Endothelial cell of umbilical vein (primary cell): Measurements from ENCODE around the gene NIN. TPM values are rescaled to one million over a fixed set of nuclear protein-coding genes. Genes with fewer than 3 reads are reported as not detected.

Experiments
- BruUV-seq: library from RNA; stranded (reverse); fragments of 400-500 nt; replicated peaks from 2 replicates; lab custom pipeline; 2021; lab: Mats Ljungman, UMichigan
- CTCF ChIA-PET: fragments of 300-600, 350-600 bp; sonication (Branson Sonifier 250); formaldehyde crosslinking; loops from one replicate; lab custom pipeline; 2021; ENCODE audit warnings: antibody characterized with exemption, inconsistent platforms; lab: Charles Lee
- POLR2A ChIA-PET: fragments of 300-600, 350-600 bp; sonication (Branson Sonifier 250); formaldehyde crosslinking; loops from one replicate; lab custom pipeline; 2021; ENCODE audit warnings: antibody characterized with exemption, inconsistent platforms; lab: Charles Lee
- DNase-seq: peaks from one replicate; pipeline ENCODE4 v3.0.0-alpha.2; 2011; ENCODE audit warnings: low read depth, low spot score
- FAIRE-seq: peaks from 2 replicates; lab custom pipeline; 2011; peaks lifted over from hg19 to GRCh38; lab: Jason Lieb, UNC
- H2AFZ ChIP-seq: 2 replicates; pipeline ENCODE4 v1.6.0; 2012; ENCODE audit warnings: low read depth, low read length, control low read depth, inconsistent platforms
- H3K27ac ChIP-seq: 2 replicates; pipeline ENCODE4 v1.5.1; 2011; ENCODE audit warnings: low read depth, mild to moderate bottlenecking, control low read depth, low read length, moderate library complexity; ENCODE audit not compliant: insufficient read depth
- H3K27me3 ChIP-seq, 2 experiments: 2 replicates each; pipeline versions ENCODE4 v1.6.0 to v1.6.1; 2011; ENCODE audit warnings: low read length in 2 of 2, mixed read lengths in 1 of 2; ENCODE audit not compliant: control insufficient read depth in 2 of 2, insufficient read depth in 2 of 2
- H3K36me3 ChIP-seq, 2 experiments: 2 replicates in 1 of 2; 3 replicates in 1 of 2; pipeline ENCODE4 v1.5.1; 2011; ENCODE audit warnings: low read length in 2 of 2, mild to moderate bottlenecking in 1 of 2, moderate library complexity in 1 of 2; ENCODE audit not compliant: control insufficient read depth in 2 of 2, insufficient read depth in 2 of 2; ENCODE audit errors: extremely low read depth in 1 of 2
- H3K4me1 ChIP-seq: 3 replicates; pipeline ENCODE4 v1.5.1; 2011; ENCODE audit warnings: mild to moderate bottlenecking, low read length; ENCODE audit not compliant: control insufficient read depth, insufficient read depth; ENCODE audit errors: extremely low read depth
- H3K4me2 ChIP-seq: 2 replicates; pipeline ENCODE4 v1.6.1; 2011; ENCODE audit warnings: low read length, control low read depth, mixed read lengths; ENCODE audit not compliant: insufficient read depth
- H3K4me3 ChIP-seq, 3 experiments: fragments of 200-600 bp in 1 of 3; sonication (generic), shearing (Covaris generic) in 1 of 3; replicated peaks in 1 of 3; 2 replicates each; pipeline ENCODE4 v1.5.1; 2011 to 2016; ENCODE audit warnings: control low read depth in 3 of 3, low read length in 3 of 3, mild to moderate bottlenecking in 2 of 3, inconsistent platforms in 1 of 3, low read depth in 1 of 3, moderate library complexity in 1 of 3; ENCODE audit not compliant: insufficient read depth in 1 of 3
- H3K79me2 ChIP-seq: 2 replicates; pipeline ENCODE4 v1.6.0; 2012; ENCODE audit warnings: low read length, inconsistent platforms; ENCODE audit not compliant: control insufficient read depth, insufficient read depth
- H3K9ac ChIP-seq: replicated peaks from 2 replicates; pipeline ENCODE3; 2011; ENCODE audit warnings: low read length, control low read depth; ENCODE audit not compliant: insufficient read depth; ENCODE audit errors: extremely low read depth
- H3K9me1 ChIP-seq: replicated peaks from 3 replicates; pipeline ENCODE4 v1.6.0; 2011; ENCODE audit warnings: mild to moderate bottlenecking, low read length; ENCODE audit not compliant: control insufficient read depth, insufficient read depth; ENCODE audit errors: extremely low read depth
- H3K9me3 ChIP-seq: replicated peaks from 2 replicates; pipeline ENCODE4 v1.5.1; 2012; ENCODE audit warnings: low read length, inconsistent platforms; ENCODE audit not compliant: control insufficient read depth, insufficient read depth
- H4K20me1 ChIP-seq: replicated peaks from 2 replicates; pipeline ENCODE3; 2011; ENCODE audit warnings: mild to moderate bottlenecking, low read length; ENCODE audit not compliant: control insufficient read depth, insufficient read depth; ENCODE audit errors: extremely low read depth
- EZH2 ChIP-seq: IDR thresholded peaks from 2 replicates; pipeline ENCODE4 v1.6.1; 2012; ENCODE audit warnings: borderline replicate concordance, low read depth, mild to moderate bottlenecking, moderate library complexity, low read length, inconsistent platforms; ENCODE audit not compliant: severe bottlenecking
- GATA2 ChIP-seq: IDR thresholded peaks from 2 replicates; pipeline ENCODE4 v1.7.0; 2011; ENCODE audit warnings: low read depth, mild to moderate bottlenecking, moderate library complexity, mixed read lengths, low read length; ENCODE audit not compliant: insufficient read length, insufficient read depth
- MYC ChIP-seq: IDR thresholded peaks from one replicate; pipeline ENCODE4 v1.6.1; 2011; ENCODE audit warnings: mild to moderate bottlenecking, low read depth, low read length
- POLR2AphosphoS5 ChIP-seq: IDR thresholded peaks from 2 replicates; pipeline ENCODE4 v1.6.1; 2012; ENCODE audit warnings: low read depth, mild to moderate bottlenecking, control low read depth, low read length, moderate library complexity; ENCODE audit not compliant: insufficient read depth
- dilution Hi-C: fragments of 300-500 bp; cut with MboI; formaldehyde crosslinking; loops from one replicate; pipeline ENCODE4 v1.15.0; 2019; ENCODE audit warnings: low sequenced_read_pairs; ENCODE audit not compliant: extremely low pct_ligation_motif_present
- intact Hi-C: fragments of 100-400 bp; cut with micrococcal nuclease; formaldehyde crosslinking; loops from one replicate; pipeline ENCODE4 v1.10.0; 2022
- polyA plus RNA-seq, 4 experiments: library from polyadenylated mRNA; depleted of rRNA in 3 of 4; stranded (reverse) in 3 of 4; unstranded in 1 of 4; fragments of >200 nt; gene quantifications; 2 replicates each; pipeline versions ENCODE4 v1.2.1 to v1.2.3, GENCODE V29; 2011 to 2012; ENCODE audit warnings: missing spikeins in 1 of 4
- total RNA-seq: library from RNA; stranded (reverse); gene quantifications from 2 replicates; pipeline ENCODE4 v1.2.3, GENCODE V29; 2021
- TF ChIP-seq, protein P1 (sequence below): IDR thresholded peaks from 2 replicates; pipeline ENCODE4 v1.6.1; 2011; ENCODE audit not compliant: insufficient read depth, insufficient read length
- TF ChIP-seq, protein P2 (sequence below), 2 donors: IDR thresholded peaks; 1 replicate in 1 of 2; 2 replicates in 1 of 2; pipeline ENCODE4 v1.5.1; 2011; ENCODE audit warnings: low read length in 2 of 2, mild to moderate bottlenecking in 2 of 2, moderate library complexity in 2 of 2, control low read depth in 1 of 2, inconsistent platforms in 1 of 2, low read depth in 1 of 2; ENCODE audit not compliant: insufficient read depth in 1 of 2; ENCODE audit errors: extremely low read depth in 1 of 2

Gene NIN
- total and polyA plus RNA-seq, 2 donors (not counting 3 experiments of a cell fraction or from before 2014, with no cell fraction given) = 7.1 to 76.3 TPM

- H2AFZ ChIP-seq = no peak overlapping the region
- H4K20me1 ChIP-seq = no peaks in the 10 kb centered on the region
- no peaks in the 10 kb centered on the region for H3K9me1 ChIP-seq
- H3K79me2 ChIP-seq = no peaks in the 10 kb centered on the region
- dilution Hi-C loops (no loop called here), intact Hi-C loops (no loop called here)
- DNase-seq (no peak), FAIRE-seq (no peak)
- CTCF ChIA-PET = interaction anchor here (1.5 to 2.9 kb wide), 2 partner anchors 9 to 14 kb away, joined by 6 to 10 read pairs; no protein-coding TSS in a partner anchor
- no peaks in the 10 kb centered on the region for H3K9me3 ChIP-seq
- peaks cover 56 to 82% of the 10 kb centered on the region in 2 experiments for H3K27me3 ChIP-seq
- H3K27ac ChIP-seq = no peak overlapping the region
- no TSS peak for BruUV-seq
- no peak overlapping the region for H3K4me2 ChIP-seq
- H3K36me3 ChIP-seq = no peaks in the 10 kb centered on the region
- no peak overlapping the region for H3K4me3 ChIP-seq
- TF ChIP-seq, protein P1, sequence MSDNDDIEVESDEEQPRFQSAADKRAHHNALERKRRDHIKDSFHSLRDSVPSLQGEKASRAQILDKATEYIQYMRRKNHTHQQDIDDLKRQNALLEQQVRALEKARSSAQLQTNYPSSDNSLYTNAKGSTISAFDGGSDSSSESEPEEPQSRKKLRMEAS = no peak
- no peak for TF ChIP-seq MYC
- TF ChIP-seq, protein P2, sequence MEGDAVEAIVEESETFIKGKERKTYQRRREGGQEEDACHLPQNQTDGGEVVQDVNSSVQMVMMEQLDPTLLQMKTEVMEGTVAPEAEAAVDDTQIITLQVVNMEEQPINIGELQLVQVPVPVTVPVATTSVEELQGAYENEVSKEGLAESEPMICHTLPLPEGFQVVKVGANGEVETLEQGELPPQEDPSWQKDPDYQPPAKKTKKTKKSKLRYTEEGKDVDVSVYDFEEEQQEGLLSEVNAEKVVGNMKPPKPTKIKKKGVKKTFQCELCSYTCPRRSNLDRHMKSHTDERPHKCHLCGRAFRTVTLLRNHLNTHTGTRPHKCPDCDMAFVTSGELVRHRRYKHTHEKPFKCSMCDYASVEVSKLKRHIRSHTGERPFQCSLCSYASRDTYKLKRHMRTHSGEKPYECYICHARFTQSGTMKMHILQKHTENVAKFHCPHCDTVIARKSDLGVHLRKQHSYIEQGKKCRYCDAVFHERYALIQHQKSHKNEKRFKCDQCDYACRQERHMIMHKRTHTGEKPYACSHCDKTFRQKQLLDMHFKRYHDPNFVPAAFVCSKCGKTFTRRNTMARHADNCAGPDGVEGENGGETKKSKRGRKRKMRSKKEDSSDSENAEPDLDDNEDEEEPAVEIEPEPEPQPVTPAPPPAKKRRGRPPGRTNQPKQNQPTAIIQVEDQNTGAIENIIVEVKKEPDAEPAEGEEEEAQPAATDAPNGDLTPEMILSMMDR (IDR thresholded peaks at IDR 0.05; ENCODE audit: extremely low read depth in 1 of 2, insufficient read depth in 1 of 2, low read depth in 1 of 2, low read length in 2 of 2) = no peak
- no peak for TF ChIP-seq GATA2
- no peak for TF ChIP-seq POLR2AphosphoS5
- no peak for TF ChIP-seq EZH2
- POLR2A ChIA-PET = no interaction called here
- H3K4me1 ChIP-seq = no peaks in the 10 kb centered on the region
- no peak overlapping the region for H3K9ac ChIP-seq
Measured at GRCh38 chr14:50874757-50875156, 43.8 kb upstream of the NIN start.
